NK-92 treated with Interleukin-12 subunit alpha and Interleukin-12 subunit beta, amount 100 ng/mL, for 24 hours (cell line): ENCODE measurements around the gene SKAP1.
"Not testable (repeated sequence)": the region's sequence is repeated elsewhere in the genome, so short reads cannot be mapped to it uniquely, and the experiment has no call there.

Source experiments
- DNase-seq: peaks from one replicate; lab custom pipeline; 2025; lab: John Stamatoyannopoulos, UW

The SKAP1 gene

DNA sequence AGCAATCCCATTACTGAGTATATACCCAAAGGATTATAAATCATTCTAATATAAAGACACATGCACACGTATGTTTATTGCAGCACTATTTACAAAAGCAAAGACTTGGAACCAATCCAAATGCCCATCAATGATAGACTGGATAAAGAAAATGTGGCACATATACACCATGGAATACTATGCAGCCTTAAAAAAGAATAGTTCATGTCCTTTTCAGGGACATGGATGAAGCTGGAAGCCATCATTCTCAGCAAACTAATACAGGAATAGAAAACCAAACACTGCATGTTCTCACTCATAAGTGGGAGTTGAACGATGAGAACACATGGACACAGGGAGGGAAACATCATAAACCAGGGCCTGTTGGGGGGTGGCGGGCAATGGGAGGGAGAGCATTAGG is 19.3 kb upstream of the SKAP1 start:
- not testable (repeated sequence) for DNase-seq

DNA sequence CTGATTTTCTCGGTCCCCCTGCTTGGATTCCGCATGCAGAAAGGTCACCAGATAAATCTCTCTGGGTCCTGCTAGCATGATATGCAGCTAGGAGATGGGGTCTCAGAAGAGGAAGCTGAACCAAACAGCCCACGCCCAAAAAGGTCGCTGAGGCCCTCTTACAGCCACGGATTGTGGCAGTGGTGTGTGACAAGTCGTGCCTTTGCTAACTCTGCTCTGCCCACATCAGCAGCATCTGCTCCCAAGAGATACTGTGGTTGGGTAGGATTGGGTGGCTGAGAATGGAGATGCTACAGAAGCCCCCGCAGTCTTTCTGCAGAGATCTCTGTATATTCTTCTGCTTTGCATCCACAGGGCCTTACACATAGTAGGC is 15.2 kb upstream of the SKAP1 start:
- DNase-seq, result no peak

DNA sequence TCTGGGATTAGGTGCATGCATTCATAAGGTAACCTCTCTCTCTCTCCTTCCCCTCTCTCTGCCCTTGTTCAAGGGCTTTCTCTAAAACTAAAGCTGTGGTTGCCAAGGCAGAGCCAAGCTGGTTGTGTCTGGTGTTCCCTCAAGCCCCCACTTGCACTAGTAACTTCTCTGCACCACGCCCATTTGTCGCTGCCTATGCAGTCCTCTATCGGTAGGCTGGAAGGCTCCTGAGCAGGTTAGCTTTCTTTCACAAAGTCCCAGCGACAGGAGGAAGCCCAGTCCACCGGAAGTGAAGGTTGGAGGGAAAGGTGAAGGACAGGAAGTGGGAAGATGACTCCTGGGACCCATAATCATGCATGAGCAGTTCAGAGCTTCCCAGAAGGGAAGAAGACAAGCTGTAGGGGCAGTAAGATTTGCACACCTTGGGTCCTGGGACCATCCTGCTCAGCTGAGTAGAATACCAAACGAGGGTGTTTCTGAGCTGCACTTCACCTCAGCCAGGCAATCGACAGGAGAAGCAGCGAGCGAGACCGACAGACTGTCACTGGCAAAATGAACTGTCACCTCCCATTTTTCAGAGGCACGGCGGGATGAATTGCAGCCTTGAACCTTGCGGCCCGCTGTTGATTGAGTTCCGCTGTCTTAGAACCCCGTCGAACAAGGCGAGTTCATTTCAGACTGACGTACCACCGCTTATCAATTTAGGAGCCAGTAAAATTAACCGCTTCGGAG is 14.7 kb upstream of the SKAP1 start:
- no peak for DNase-seq

DNA sequence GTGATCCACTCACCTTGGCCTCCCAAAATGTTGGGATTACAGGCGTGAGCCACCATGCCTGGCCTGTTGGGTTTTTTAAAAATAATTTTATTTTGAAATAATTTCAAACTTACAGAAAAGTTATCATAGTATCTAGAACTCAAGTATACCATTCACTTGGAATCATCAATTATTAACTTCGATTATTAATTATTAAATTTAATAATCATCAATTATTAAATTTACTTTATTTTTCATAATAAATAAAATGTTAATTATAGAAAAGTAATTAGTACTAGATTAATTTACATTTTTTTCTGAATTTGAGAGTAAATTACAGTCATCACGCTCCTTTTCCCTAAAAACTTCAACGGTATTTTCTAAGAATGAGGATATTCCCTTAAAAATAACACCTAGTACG is 13.7 kb upstream of the SKAP1 start:
- DNase-seq, result no peak

DNA sequence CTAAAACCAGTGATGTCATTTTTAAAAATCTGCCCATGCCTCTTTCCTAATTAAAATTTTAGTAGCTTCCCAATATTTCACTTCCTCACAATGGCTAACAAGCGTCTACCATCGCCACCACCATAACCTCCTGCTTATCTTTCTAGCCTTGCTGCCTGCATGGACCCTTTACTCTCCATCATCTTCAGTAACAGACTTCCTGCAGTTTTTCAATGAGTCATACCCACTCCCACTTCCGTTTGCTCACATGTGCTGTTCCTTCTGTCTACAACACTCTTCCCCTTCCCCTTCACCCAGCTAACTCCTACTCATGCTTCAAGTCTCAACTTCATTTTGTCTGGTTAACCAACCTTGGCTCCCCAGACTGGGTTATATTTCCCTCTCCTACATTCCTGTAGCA is 12.8 kb upstream of the SKAP1 start:
- DNase-seq, result no peak

DNA sequence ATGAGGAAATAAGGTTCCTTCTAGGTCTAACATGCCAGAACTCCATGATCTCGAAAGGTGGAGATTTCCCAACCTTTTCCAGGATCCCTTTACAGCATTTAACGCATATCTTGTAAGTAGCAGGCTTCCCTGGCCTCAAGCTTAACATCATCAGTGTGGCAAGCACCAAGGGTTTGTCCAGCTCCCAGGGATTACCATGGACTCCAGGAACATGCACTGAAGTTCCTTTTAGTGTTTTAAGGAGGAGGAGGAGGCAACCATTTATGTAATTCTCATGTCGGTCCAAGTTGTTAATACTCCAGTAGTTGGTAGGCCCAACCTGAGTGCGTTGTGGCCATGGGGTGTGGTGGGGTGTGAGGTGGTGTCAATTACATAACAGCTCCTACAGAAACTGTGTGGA is 11.8 kb upstream of the SKAP1 start:
- DNase-seq, result no peak

DNA sequence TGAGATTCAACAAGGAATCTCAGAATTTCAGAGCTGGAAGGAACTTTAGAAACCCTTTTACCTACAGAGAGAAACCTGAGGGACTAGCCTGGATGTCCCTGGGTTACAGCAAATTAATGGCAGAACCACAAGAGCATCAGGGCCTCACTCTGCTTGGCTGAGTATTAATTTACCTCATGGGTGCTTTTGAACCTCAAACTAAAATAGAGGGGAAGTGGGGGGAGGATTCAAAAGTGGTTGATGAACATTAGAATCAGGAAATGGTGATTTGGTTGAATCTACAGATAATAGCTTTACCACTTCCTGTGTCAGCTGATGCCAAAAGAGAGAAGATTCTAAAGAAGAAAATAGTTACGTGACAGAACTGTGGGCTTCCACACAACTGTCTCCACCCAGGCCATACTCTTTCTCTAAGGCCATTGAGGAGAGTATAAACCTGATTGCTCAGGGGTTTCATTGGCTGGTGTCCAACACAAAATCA is 11.3 kb upstream of the SKAP1 start:
- DNase-seq, result peak; percentile 33

GRCh38 chr17:48440669-48441068 is 10.7 kb upstream of the SKAP1 start:
- no peak for DNase-seq

- no peak for DNase-seq
Measured at GRCh38 chr17:48439875-48440505, 10.0 kb upstream of the SKAP1 start.

DNA sequence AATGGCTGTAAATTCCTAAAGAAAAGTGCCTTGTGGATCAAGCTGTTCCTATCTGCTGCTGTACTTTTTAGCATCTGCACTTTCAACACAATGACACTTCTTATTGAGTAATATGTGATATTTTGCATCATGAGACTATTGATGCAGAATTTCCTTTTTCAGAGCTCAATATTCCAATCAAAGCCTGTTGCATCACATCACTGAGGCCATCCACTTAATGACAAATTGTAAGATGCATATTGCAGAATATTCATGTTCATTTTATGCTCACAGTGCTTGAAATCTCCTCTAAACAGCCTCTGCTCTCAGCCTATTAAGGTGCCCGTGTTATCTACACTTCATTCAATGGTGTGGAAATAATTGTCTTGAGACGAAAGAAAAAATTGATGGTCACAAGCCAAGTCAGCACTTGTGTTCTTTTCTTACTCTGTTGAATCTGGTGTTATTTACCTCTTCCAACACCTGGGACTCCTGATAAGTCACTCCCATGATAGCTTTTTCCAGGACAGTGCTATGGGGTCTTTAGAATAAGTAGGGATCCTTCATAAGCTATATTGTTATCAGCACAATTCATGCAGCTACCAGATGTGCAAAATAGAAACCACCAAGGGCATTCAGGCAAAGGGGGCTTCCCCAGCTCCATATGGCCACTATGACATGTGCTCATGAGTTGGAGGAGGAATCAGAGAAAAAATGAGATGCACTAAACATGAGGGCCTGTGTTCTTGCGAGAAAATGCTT is 9.3 kb upstream of the SKAP1 start:
- no peak for DNase-seq

GRCh38 chr17:48438516-48439061 is 8.6 kb upstream of the SKAP1 start:
- no peak for DNase-seq

DNA sequence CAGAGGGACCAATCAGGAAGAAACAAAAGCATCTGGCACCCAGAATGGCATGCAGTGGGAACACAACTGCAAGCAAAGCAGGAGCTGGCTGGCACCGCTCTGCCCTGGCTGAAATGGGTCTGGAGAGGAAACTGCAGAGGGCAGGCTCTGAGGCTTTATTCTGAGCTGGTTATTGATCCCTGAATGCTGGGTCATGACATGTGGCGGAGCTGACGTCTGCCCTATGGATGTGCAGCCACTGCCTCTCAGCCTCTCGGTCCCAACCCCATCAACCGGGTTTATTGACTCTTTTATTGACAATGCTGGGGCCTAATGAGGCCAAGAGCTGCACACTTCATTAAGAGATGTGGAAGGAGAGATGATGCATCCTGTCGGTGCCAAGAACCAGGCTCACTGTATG is 3.9 kb upstream of the SKAP1 start:
- no peak for DNase-seq

DNA sequence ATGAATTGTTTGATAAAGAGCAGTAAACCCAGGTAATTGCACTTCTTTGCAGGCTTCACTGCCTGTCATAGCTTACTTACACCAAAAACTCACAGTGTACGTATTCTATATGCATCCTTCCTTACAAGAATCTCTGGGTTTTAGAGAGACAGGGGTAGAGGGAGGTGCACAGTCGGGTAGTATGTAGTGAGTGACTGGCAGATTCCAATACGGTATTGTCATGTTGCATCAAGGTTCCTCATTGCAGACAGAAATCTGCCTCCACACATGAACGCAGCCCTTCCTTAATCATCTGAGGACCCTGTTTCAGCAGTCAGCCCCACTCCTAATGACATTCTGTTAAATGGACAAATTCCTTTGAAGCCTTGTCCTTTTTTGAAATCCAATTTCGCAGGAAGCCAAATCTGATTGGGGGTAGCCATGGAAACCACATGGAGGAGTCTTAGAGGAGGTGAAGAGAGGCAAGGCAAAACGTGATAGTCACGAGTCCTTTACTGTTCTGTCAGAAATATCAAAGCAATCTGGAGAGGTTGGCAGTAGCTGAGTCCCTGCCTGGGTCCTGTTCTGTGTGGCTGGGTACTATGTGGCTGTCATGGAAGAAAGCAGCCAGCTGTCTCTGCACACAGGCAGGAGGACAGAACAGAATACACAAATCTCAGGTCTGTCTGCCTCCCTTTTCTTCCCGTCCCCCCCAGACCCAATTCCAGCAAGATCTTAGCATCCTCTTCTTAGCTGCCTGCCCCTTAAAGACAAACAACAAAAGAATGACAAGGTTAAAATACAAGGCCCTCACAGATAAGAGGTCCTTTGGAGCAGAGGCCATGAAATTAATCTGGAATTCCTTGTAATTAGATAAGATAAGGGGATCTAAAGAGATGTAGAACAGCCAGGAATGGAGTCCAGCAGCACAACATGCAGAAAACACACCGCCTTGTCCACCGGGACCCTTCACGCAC is 3.1 kb upstream of the SKAP1 start:
- no peak for DNase-seq

- DNase-seq, result peak; percentile 33
Measured at GRCh38 chr17:48429156-48429555, 858 bp downstream of the SKAP1 start.

DNA sequence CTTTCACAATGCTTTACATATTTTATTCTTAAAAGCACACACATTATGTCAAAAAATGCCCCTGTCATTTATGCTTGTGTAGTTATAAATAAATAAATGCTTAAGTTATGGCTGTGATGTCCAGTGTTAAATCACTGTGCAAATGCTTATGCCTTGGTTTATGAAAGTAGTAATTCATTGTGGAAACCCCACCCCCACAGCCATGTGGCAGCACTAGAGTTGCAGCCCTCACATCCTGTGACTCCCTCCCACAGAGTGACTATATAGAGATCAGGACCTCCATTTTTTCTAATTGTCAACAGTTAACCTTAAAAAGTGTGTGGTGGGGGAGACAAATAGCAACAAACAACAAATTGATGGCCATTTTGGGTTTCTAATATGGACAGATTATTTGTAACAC is 2.4 kb downstream of the SKAP1 start:
- peak; percentile 62 for DNase-seq

GRCh38 chr17:48426761-48427500 is 3.1 kb downstream of the SKAP1 start:
- DNase-seq, result no peak

GRCh38 chr17:48426019-48426665 is 3.9 kb downstream of the SKAP1 start:
- no peak for DNase-seq

DNA sequence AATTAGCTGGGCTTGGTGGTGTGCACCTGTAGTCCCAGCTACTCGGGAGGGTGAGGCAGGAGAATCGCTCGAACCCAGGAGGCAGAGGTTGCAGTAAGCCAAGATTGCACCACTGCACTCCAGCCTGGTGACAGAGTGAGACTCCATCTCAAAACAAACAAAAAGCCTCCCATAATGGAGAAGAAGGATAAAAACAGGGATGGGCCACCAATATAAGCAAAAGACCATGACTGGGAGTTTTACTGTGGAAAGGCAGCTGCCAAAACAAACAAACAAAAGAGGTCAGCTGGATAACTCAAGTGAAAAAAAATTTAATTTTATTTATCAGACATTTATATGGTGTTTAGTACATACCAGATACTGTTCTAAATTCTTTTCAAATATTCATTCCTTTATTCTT is 8.0 kb downstream of the SKAP1 start:
- not testable (repeated sequence) for DNase-seq

GRCh38 chr17:48420823-48421222 is 9.2 kb downstream of the SKAP1 start:
- no peak for DNase-seq

DNA sequence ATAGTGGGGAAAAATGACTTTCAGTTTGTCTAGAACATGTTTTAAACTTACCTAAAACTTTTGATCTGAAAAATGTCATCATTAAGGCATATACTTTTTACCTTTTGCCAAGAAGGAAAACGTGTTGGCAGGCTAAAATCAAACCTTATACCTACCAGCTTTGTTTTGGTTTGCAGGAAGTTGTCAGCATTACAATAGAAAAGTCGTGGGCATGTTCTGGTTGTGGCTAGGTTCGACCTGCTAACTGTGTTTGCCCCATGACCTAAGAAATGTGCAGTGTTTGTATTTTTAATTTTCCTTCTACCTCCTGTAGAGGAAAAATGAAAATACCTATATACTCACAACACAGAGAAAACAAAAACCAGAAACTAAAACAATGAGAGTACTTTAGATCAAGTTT is 13.0 kb downstream of the SKAP1 start:
- no peak for DNase-seq
